Mesodermal cell (in vitro differentiated cells): ENCODE data around the gene MSANTD3.

ENCODE experiments used
- H3K27ac ChIP-seq: 2 replicates; pipeline ENCODE4 v1.7.0; 2013; ENCODE audit warnings: mild to moderate bottlenecking, low read depth, low read length, moderate library complexity; ENCODE audit not compliant: severe bottlenecking
- H3K36me3 ChIP-seq: 2 replicates; pipeline ENCODE4 v1.7.1; 2013; ENCODE audit warnings: mild to moderate bottlenecking, low read length, moderate library complexity; ENCODE audit not compliant: control insufficient read depth, insufficient read depth
- H3K4me1 ChIP-seq: one replicate; pipeline ENCODE4 v1.7.1; 2013; ENCODE audit warnings: mild to moderate bottlenecking, low read length; ENCODE audit not compliant: insufficient read depth, control insufficient read depth, poor library complexity, severe bottlenecking
- H3K4me3 ChIP-seq: 2 replicates; pipeline ENCODE4 v1.7.0; 2013; ENCODE audit warnings: low read length, control low read depth, mild to moderate bottlenecking; ENCODE audit not compliant: insufficient read depth, poor library complexity, severe bottlenecking; ENCODE audit errors: extremely low read depth
- H3K9me3 ChIP-seq: 2 replicates; pipeline ENCODE4 v1.7.1; 2013; ENCODE audit warnings: mild to moderate bottlenecking, low read length, moderate library complexity; ENCODE audit not compliant: control insufficient read depth
- WGBS, 2 experiments: methylation state at CpG; one replicate each; pipeline ENCODE4 v1.1.5; 2013; ENCODE audit warnings: missing lambda C conversion rate in 2 of 2; ENCODE audit not compliant: insufficient coverage in 2 of 2; 5-methylcytosine and 5-hydroxymethylcytosine counted together

Gene MSANTD3

GRCh38 chr9:100445903-100446549 lies 19.1 kb downstream of the MSANTD3 start:
- WGBS, 2 experiments, result 83 to 89% methylated on average over 1 of the region's 5 CpGs
- no peaks in the 10 kb centered on the region for H3K9me3 ChIP-seq
- H3K27ac ChIP-seq, result no peak overlapping the region
- H3K4me3 ChIP-seq, result no peak overlapping the region
- H3K36me3 ChIP-seq, result peaks cover 88% of the 10 kb centered on the region
- no peaks in the 10 kb centered on the region for H3K4me1 ChIP-seq

- H3K4me3 ChIP-seq, result no peak overlapping the region
- H3K27ac ChIP-seq, result no peak overlapping the region
- H3K4me1 ChIP-seq, result no peaks in the 10 kb centered on the region
- H3K9me3 ChIP-seq, result peaks cover 5% of the 10 kb centered on the region
- H3K36me3 ChIP-seq, result peaks cover 94% of the 10 kb centered on the region
Observed at GRCh38 chr9:100447041-100447440, 20.1 kb downstream of the MSANTD3 start.

GRCh38 chr9:100448266-100448665 lies 21.3 kb downstream of the MSANTD3 start:
- Histone ChIP-seq H3K9me3 (peaks cover 5% of the 10 kb centered on the region), H3K27ac (no peak overlapping the region), H3K4me1 (no peaks in the 10 kb centered on the region), H3K36me3 (peaks cover 96% of the 10 kb centered on the region), H3K4me3 (no peak overlapping the region)
- WGBS, 2 experiments, result 100% methylated on average over 1 of the region's 2 CpGs; no CpG with 5 or more reads in 1 of the 2 experiments

GRCh38 chr9:100449420-100449819 lies 22.5 kb downstream of the MSANTD3 start:
- H3K9me3 ChIP-seq, result peaks cover 5% of the 10 kb centered on the region
- peaks cover 96% of the 10 kb centered on the region for H3K36me3 ChIP-seq
- no peaks in the 10 kb centered on the region for H3K4me1 ChIP-seq
- WGBS, 2 experiments, result 100% methylated on average over 2 of the region's 2 CpGs
- no peak overlapping the region for H3K4me3 ChIP-seq
- H3K27ac ChIP-seq, result no peak overlapping the region

- Histone ChIP-seq H3K9me3 (peaks cover 5% of the 10 kb centered on the region), H3K4me3 (no peak overlapping the region), H3K27ac (no peak overlapping the region), H3K36me3 (peaks cover 65% of the 10 kb centered on the region), H3K4me1 (no peaks in the 10 kb centered on the region)
- WGBS, 2 experiments, result no CpG with 5 or more reads among the region's 2 CpGs
Observed at GRCh38 chr9:100452894-100453293, 26.0 kb downstream of the MSANTD3 start.

- H3K4me1 ChIP-seq, result no peaks in the 10 kb centered on the region
- H3K36me3 ChIP-seq, result peaks cover 41% of the 10 kb centered on the region
- H3K27ac ChIP-seq, result no peak overlapping the region
- no peak overlapping the region for H3K4me3 ChIP-seq
- peaks cover 5% of the 10 kb centered on the region for H3K9me3 ChIP-seq
Observed at GRCh38 chr9:100455470-100455869, 28.5 kb downstream of the MSANTD3 start.

- no peak overlapping the region for H3K27ac ChIP-seq
- WGBS, 2 experiments, result no CpG with 5 or more reads among the region's 1 CpG
Observed at GRCh38 chr9:100457517-100457916, 30.6 kb downstream of the MSANTD3 start.

GRCh38 chr9:100459963-100460362 lies 33.0 kb downstream of the MSANTD3 start:
- Histone ChIP-seq H3K9me3 (no peaks in the 10 kb centered on the region), H3K4me1 (no peaks in the 10 kb centered on the region), H3K36me3 (no peaks in the 10 kb centered on the region), H3K27ac (no peak overlapping the region), H3K4me3 (no peak overlapping the region)
- WGBS, 2 experiments, result 78 to 92% methylated on average over 1 to 2 of the region's 2 CpGs

More at GRCh38 chr9:100457517-100457916, 30.6 kb downstream of the MSANTD3 start:
- Histone ChIP-seq H3K4me1 (no peaks in the 10 kb centered on the region), H3K36me3 (peaks cover 21% of the 10 kb centered on the region), H3K4me3 (no peak overlapping the region), H3K9me3 (no peaks in the 10 kb centered on the region)

GRCh38 chr9:100465274-100465673 lies 38.3 kb downstream of the MSANTD3 start:
- no peaks in the 10 kb centered on the region for H3K4me1 ChIP-seq
- no peaks in the 10 kb centered on the region for H3K36me3 ChIP-seq
- no peak overlapping the region for H3K27ac ChIP-seq
- H3K4me3 ChIP-seq, result no peak overlapping the region
- H3K9me3 ChIP-seq, result no peaks in the 10 kb centered on the region
- WGBS, 2 experiments, result no CpG with 5 or more reads among the region's 2 CpGs

GRCh38 chr9:100465761-100466160 lies 38.8 kb downstream of the MSANTD3 start:
- Histone ChIP-seq H3K9me3 (no peaks in the 10 kb centered on the region), H3K27ac (no peak overlapping the region), H3K4me3 (no peak overlapping the region), H3K4me1 (no peaks in the 10 kb centered on the region), H3K36me3 (no peaks in the 10 kb centered on the region)
- WGBS, 2 experiments, result no CpG with 5 or more reads among the region's 1 CpG

- Histone ChIP-seq H3K4me3 (no peak overlapping the region), H3K27ac (no peak overlapping the region), H3K9me3 (no peaks in the 10 kb centered on the region), H3K4me1 (no peaks in the 10 kb centered on the region), H3K36me3 (no peaks in the 10 kb centered on the region)
- WGBS, 2 experiments, result 100% methylated on average over 1 of the region's 2 CpGs; no CpG with 5 or more reads in 1 of the 2 experiments
Observed at GRCh38 chr9:100466171-100466828, 39.4 kb downstream of the MSANTD3 start.
